GM10248 (cell line): ENCODE data around the gene GPSM1.
A peak's percentile ranks its signal among the peaks of the same experiment; 100 is the strongest.

Source experiments
- CTCF ChIA-PET: fragments of 300-600 bp; sonication (Branson Sonifier 250); formaldehyde crosslinking; extraction: SDS; loops from one replicate; lab custom pipeline; 2021; ENCODE audit warnings: antibody characterized with exemption; lab: Yijun Ruan, JAX
- POLR2A ChIA-PET: fragments of 350-650 bp; sonication (Branson Sonifier 250); formaldehyde crosslinking; extraction: SDS; loops from one replicate; lab custom pipeline; 2020; ENCODE audit warnings: antibody characterized with exemption; lab: Yijun Ruan, JAX
- DNase-seq: peaks from one replicate; pipeline ENCODE4 v3.0.0; 2012; ENCODE audit errors: extremely low spot score
- TF ChIP-seq, protein P1 (sequence below): IDR thresholded peaks from 2 replicates; pipeline ENCODE4 v1.5.1; 2012; ENCODE audit warnings: mild to moderate bottlenecking, low read depth; ENCODE audit errors: extremely low read depth, missing control alignments, control extremely low read depth

The GPSM1 gene

DNA sequence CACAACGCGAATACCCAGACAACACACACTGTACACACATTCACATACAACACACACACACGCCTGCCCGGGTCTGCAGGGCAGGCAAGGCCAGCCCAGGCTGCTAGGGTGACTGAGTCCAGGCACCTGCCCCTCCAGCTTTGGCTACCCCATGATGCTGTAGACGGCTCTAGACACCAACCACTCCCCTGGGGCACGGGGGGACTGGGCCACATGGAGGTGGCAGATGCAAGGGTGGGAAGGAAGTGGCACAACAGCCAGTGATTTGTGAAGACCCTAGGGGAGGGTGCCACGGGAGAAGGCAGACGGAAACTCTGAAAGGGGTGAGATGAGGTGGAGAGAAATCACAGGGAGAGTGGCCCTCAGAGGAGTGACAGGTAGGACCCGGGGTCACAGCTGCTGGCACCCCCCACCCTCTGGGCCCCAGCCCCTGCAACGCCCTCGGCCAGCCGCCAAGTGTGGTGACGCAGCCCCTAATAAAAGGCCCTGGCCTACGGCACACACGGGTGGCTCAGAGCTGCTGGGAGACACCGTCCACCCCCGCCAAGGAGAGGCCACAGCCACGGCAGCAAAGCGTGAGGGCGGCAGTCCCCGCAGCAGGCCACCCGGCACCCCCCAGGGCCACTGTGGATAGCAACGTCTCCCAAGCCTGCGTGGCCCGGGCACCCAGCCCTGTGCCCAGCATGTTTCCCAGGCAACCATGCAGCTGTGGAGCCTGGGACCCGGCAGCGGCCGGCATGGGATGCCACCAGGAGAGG is 16.9 kb upstream of the GPSM1 start:
- POLR2A ChIA-PET: no interaction called here
- CTCF ChIA-PET: no interaction called here
- TF ChIP-seq, protein P1, sequence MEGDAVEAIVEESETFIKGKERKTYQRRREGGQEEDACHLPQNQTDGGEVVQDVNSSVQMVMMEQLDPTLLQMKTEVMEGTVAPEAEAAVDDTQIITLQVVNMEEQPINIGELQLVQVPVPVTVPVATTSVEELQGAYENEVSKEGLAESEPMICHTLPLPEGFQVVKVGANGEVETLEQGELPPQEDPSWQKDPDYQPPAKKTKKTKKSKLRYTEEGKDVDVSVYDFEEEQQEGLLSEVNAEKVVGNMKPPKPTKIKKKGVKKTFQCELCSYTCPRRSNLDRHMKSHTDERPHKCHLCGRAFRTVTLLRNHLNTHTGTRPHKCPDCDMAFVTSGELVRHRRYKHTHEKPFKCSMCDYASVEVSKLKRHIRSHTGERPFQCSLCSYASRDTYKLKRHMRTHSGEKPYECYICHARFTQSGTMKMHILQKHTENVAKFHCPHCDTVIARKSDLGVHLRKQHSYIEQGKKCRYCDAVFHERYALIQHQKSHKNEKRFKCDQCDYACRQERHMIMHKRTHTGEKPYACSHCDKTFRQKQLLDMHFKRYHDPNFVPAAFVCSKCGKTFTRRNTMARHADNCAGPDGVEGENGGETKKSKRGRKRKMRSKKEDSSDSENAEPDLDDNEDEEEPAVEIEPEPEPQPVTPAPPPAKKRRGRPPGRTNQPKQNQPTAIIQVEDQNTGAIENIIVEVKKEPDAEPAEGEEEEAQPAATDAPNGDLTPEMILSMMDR: no peak
- DNase-seq: no peak

DNA sequence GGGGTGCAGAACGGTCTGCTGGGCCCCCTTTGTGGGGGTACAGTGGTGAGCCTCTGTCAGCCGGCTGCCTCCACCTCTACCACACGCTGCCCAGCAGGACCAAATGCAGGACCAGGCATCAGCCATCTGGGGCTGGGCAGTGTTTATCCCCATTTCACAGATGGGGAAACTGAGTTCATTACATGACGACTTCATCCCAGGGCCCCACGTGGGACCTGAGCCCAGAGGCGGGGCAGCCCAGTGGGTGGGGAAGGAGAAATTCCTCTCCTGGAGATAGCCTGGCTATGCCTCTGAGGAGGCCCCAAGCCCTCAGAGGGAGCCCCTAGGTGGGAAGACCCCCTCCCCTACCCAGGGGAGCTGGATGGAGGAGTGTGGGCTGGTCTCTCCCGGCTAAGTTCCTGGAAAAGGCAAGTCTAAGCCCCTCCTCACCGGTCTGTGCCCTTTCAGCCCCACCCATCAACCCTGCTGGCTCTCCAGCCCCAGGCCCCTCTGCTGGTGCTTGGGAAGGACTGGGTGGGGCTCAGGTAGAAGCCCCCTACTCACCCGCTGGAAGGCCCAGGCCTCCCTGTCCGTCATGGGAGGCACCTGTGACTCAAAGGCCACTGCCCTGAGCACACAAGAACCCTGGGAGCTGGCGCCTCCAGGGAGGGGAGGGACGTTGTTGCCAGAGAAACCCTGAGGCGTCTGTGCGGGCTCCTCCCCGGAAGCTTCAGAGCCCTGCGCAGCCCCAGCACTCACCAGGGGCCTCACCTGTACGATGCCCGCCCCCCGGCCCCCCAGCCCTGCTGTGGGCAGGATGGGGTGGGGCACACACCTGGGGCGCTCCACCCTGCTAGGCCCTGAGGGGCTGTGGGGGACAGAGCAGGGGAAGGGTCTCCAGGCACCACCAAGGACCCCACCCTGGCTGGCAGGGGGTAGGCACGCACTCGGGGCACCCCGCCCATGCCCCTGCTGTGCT is 16.0 kb upstream of the GPSM1 start:
- DNase-seq: no peak
- TF ChIP-seq, protein P1: no peak
- CTCF ChIA-PET: no interaction called here
- POLR2A ChIA-PET: no interaction called here

DNA sequence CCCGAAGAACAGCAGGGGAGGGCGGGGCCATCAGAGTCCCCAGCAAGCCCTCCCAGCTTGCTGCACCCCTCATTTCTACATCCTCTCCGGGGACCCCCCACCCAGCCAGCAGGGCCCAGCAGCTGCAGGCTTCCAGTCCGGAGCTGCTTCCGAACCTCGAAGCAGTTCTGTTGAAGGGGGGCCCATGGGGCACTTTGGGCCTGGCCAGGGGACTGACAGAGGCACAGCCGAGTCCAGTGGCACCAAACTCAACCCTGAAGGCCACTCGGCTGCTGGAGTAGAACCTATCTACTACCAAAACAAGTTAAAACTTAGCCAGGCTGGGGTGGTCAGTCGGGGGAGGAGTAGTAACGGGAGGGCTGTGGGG is 15.3 kb upstream of the GPSM1 start:
- DNase-seq: no peak
- TF ChIP-seq, protein P1: no peak
- ChIA-PET POLR2A (no interaction called here), CTCF (interaction anchor here (1.3 kb wide), 1 partner anchor 190 kb away, joined by 3 read pairs; no protein-coding TSS in a partner anchor)

DNA sequence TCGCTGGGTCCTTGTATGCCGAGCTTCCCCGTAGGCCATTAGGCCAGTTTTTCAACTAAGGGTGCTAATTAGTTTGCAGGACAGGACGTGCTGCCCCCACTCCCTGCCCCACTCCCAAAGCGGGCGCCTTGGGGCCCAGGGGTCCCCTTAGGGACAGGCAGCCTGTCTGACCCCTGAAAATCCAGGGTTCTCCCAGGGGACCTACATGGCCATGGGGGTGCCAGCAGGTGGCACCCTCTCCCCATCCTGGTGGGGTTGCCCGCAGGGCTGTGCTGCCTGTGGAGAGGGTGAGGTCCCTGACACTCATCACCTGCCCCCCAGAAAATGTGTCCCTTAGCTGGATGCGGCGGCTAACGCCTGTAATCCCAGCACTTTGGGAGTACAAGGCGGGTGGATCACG is 14.9 kb upstream of the GPSM1 start:
- CTCF ChIA-PET: interaction anchor here (1.3 kb wide), 1 partner anchor 190 kb away, joined by 3 read pairs; no protein-coding TSS in a partner anchor
- TF ChIP-seq, protein P1: peak; percentile 53
- POLR2A ChIA-PET: no interaction called here
- DNase-seq: peak; percentile 73

DNA sequence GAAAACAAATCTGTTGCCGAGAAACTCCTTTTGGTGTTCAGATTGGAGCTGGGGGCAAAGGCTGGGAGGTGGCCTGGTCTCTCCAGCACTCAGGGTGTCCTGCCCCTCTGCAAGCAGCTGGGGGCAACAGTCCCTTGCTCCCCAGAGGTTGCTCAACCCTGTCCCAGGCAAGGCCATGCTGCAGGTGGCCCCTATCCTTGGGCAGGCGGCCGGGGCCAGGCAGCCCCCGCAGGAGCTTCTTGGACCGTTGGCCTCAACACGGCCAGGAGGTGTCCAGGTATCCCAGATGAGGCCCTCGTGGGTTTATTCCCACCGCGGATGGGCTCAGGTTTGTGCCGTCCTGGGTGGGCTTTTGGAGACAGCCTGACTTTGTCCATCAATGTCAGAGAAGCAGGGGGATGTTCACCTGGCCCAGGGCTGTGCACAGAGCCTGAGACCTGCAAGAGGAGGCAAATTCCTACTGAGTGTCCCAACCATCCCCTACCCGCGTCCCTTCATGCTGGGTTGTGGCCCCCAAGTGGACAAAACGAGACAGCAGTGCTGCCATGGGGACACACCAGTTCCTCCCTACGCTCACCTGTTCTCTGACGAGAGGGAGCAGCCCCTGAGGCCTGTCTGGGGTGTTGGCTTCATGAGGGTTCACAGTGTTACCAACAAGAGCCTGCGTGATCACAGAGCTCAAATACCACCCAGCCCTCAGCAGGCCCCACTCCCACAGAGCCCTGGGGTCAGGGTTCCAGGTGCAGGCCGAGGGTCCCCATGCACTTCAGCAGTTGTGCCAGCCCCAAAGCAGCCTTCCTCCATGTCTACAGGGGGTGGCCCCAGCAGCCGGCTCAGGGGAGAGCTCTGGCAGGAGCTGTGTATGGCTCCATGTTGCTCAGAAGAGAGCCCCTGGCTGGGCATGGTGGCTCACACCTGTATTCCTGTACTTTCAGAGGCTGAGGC is 14.0 kb upstream of the GPSM1 start:
- CTCF ChIA-PET: interaction anchor here (1.3 kb wide), 1 partner anchor 191 kb away, joined by 3 read pairs; no protein-coding TSS in a partner anchor
- TF ChIP-seq, protein P1: no peak
- DNase-seq: no peak
- POLR2A ChIA-PET: no interaction called here
